Stimulated activated CD8-positive, alpha-beta memory T cell treated with anti-CD3 and anti-CD28 coated beads, Interleukin-12 subunit alpha, Interleukin-12 subunit beta, amount 100 ng/mL, for 1 hour (primary cell): ENCODE results near the gene GEMIN4.

ENCODE experiments used
- DNase-seq: peaks from one replicate; pipeline ENCODE4 v3.0.0-alpha.2; 2020; ENCODE audit warnings: low read depth

The GEMIN4 gene

GRCh38 chr17:740240-741017, 11.6 kb downstream of the GEMIN4 start:
- no peak for DNase-seq

DNA sequence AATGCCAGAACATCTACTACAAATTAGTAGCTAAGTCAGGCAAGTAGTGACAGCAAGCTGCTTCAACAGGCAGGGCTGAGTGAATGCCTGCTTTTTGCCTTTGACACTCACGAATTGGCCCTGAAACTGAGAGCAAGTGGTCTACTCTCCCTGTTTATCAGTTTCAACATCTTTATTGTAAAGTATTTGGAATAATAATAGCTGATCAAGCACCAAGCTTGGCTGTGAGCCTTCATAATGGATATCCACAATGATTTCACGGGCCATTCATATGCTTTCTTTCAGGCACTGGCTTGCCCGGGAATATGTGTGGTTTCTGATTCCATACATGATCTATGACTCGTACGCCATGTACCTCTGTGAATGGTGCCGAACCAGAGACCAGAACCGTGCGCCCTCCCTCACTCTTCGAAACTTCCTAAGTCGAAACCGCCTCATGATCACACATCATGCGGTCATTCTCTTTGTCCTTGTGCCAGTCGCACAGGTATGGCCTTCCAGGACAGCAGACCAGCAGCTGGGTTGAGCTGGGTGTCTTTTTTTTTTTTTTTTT, 14.4 kb downstream of the GEMIN4 start:
- DNase-seq: no peak

DNA sequence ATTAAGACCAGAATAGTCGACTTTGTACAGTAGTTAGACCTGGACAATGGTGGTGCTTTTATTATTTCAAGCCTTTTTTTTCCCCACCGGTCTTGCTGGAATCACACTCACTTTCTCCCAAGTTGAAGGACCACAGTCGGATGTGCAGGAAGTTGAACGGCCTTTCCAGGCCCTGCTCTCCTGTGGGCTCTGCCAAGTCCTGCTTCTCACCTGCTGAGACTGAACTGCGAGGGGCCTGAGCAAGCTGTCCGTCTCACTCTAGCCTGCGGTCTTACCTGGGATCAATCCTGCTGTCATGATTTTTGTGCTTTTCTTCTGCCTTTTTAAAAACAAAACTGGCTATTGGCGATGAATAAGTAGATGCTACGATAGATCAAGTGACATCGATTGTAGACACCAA, 18.3 kb downstream of the GEMIN4 start:
- DNase-seq: no peak

DNA sequence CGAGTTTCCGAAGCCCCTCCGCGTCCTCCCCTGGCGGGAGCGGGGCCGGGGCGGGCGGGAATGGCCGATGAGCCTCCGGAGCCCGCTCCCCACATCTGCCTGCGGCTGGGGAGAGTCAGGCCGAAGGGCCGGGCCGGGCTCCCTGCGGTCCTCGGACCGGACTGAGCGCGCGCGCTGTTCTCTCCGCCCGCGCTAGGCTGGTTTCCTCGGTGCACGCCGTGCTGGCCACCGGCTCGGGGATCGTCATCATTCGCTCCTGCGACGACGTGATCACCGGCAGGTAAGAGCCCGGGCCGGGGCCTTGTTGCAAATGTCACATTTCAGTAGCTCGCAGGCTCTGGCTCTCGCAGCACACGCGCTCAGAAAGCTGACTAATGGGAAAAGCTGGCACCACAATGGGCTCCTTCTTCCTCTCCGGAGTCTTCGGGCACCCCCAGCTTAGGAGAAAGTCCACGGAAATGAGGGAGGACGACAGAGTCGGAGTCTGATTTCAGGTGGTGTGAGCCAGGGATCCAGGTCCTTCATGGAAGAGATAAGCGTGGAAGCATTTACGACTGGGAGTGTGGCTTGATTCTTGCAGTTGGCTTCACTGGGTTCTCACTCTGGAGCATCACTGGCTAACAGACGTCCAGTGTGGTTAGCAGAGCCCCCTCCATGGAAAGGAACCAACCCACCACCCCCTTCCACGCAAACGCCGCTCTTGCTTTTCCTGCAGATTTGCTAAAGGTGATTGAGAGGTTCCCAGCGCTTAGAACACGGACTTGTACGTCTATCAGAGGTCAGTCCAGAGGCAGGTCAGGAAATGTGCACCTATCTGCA, 19.0 kb downstream of the GEMIN4 start:
- no peak for DNase-seq

- no peak for DNase-seq
Measured at GRCh38 chr17:732067-732901, 19.8 kb downstream of the GEMIN4 start, which contains the start of gene TLCD3A. TSS of gene TLCD3A (plus strand) at chr17:732596. CDS start at chr17:732648, 52 bp downstream.

GRCh38 chr17:731644-732066, 20.4 kb downstream of the GEMIN4 start:
- no peak for DNase-seq

GRCh38 chr17:728911-729310, 23.2 kb downstream of the GEMIN4 start:
- no peak for DNase-seq

- DNase-seq: no peak
Measured at GRCh38 chr17:726271-726919, 25.7 kb downstream of the GEMIN4 start.

- no peak for DNase-seq
Measured at GRCh38 chr17:725746-726145, 26.3 kb downstream of the GEMIN4 start.

GRCh38 chr17:725084-725483, 27.0 kb downstream of the GEMIN4 start:
- no peak for DNase-seq

GRCh38 chr17:721540-721937, 30.5 kb downstream of the GEMIN4 start:
- no peak for DNase-seq

- DNase-seq: no peak
Measured at GRCh38 chr17:720706-721539, 31.1 kb downstream of the GEMIN4 start.

DNA sequence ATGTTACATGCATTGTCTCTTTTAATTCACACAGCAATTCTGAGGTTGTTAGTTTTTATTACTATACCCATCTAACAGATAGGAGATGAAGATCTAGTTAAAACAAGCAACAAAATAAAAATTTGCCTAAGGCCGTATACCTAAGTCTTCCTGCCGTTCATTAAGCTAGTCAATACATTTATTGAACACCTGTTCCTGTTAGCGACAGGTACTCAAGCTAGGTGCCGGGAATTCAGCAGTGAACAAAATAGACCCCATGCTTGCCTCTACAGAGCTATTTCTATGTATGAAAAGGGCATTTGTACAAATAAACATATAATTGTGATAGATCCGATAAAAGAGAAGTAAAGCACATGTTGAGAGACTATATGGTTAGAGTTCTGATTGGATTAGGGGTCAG, 34.0 kb downstream of the GEMIN4 start:
- no peak for DNase-seq

DNA sequence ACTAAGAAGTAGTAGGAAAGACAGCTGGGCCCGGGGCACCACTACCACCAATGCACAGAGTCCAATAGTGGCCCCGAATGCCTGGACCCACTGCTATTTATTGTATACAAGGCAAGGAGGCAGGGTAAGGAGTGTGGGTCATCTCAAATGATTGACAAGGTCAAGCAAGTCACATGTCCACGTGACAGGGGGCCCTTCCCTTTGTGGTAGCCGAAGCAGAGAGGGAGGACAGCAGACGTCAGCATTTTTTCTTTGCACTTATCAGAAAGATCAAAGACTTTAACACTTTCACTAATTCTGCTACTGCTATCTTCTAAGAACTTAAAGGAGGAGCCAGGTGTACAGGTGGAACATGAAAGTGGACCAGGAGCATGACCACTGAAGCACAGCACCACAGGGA, 43.9 kb downstream of the GEMIN4 start:
- no peak for DNase-seq

GRCh38 chr17:705863-706262, 46.2 kb downstream of the GEMIN4 start:
- DNase-seq: no peak

DNA sequence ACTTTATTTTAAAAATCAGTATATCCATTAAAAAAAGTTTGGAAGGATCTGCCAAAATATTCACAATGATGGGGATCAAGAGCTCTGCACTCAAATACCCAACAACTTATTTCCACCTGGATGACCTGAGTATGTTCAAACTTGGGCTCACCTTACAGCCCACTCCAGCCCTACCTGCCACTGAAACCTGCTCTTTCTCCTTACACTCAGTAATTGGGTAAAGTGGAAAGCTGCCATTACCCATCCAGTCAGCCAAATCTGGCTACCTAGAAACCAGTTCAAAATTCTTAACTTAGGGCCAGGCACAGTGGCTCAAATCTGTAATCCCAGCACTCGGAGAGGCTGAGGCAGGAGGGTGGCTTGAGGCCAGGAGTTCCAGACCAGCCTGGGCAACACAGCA, 47.1 kb downstream of the GEMIN4 start:
- DNase-seq: no peak

DNA sequence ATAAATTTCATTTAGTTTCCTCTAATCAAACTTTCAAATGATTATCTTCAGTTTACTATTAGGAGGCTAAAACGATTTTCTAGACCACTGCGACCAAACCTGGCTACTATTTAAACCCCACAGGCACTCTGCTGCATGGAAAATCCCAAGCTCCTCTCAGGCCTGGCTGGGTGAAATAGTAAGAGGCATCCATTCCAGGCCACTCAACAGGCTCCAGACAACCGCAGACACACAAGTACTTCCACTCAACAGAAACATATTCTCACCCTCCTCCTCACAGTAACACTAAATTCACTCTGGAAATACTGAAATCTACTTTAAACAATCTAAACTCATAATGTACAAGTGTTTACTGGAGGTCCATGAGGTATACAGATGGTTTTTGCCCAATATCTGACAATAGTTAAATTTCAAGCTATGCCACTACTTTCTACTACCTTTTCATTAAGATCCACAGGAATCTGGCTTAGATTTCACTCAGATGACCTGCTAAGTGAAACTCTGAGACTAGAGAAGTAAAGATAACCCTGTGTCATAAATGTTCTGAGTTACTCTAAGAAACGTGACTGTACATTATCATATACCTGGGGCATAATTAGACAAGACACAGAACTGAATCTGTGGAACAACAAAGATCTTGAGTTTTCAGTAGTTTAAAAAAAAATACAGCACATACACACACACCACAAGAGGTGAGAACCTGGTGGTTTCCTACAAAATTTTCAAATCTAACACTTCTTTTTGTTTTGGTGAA, 47.8 kb downstream of the GEMIN4 start:
- DNase-seq: no peak

DNA sequence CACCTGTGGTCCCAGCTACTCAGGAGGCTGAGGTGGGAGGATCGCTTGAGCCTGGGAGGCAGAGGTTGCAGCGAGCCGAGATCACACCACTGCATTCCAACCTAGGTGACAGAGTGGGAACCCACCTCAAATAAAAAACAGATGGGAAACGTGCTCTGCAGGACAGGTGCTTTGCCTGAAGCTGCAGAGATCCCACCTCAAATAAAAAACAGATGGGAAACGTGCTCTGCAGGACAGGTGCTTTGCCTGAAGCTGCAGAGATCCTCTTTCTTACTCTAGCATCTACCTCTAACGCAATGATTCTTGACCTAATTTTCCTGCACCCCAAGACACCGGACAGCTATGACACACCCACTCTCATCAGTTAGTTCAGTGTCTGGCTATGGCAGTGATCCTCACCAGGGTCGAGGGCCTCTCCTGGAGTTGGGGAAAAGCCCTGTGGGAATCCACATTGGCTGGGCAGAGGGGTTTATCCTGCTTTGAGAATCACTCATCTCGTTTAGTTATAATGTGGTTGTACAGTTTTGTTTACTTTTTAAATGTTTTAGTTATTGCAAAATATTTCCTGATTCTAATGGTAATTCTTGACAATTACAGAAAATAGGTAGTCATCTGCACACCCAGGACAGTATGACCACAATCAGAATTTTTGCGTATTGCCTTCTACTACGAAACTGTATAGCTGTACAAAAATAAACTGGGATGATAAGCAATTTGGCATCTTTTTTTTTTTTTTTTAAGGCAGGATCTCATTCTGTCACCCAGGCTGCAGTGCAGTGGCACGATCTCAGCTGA, 48.8 kb downstream of the GEMIN4 start:
- DNase-seq: no peak

DNA sequence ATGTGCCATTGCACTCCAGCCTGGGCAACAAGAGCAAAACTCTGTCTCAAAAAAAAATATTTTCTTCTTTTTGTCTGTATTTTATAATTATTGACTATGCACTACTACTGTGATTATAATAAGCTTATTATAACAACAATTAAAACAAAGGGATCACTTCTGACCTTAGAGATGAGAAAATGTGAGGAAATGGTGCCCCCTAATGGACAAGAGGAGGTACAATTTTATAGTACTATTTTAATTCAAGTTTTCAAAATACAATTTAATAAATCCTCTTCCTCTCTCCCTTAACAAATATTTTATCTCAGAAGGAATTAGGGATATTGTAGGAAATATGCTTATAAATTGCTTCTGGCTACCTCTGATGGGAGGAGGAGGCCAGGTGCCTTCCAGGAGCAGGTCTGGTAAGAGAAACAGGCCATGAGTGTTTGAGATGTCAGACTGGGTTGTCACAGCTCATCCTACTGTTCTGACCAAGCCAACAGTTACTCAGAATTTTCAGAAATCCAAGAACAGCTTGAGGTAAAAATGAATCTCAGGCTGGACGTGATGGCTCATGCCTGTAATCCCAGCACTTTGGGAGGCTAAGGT, 51.5 kb downstream of the GEMIN4 start:
- no peak for DNase-seq
